ENCODE measurements around the gene GAS2L1.

DNA sequence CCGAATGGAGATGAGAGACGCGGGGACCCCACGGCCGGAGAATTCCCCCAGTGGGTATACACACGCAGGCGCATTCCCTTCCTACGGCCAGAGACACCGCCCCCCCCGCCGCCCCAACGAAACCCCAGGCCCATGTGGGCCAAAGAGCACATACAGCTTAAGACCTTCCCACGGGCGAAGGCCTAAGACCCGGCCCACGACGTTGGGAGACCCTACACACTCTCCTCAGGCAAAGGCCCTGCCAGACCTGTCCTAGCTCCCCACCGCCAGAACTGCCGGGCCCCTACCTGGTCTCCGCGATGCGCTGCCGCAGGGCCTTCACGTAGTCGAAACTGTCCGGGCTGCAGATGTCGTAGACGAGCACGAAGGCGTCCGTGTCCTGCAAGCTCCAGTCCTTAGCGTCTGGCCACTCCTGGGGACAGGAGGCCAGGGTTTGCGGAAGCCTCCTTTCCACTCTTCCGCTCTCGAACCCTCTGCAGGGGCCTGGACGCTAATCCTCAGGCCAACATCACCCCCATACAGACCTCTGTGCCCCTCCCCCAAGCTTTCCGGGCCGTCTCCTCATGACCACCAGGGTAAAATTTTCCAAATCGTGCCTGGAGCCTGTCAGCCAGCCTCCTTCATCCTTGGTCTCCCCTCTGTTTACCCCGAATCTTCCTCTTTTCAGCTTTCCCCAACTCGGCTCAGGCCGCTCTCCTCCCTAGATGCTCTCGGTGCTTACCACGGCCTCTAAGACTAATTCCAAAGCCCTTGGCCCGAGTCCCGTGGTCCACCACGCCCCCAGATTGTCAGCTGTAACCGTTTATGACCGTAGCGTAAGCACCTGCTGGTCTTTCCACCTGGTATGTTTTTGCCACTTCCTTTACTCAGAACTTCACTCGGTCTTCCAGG is 7.4 kb downstream of the GAS2L1 start:
- TF ChIP-seq CTCF (conservative IDR thresholded peaks at IDR 0.05; ENCODE audit: low read depth, low read length) (no peak), EZH2 (IDR thresholded peaks at IDR 0.05; ENCODE audit: borderline replicate concordance, low read depth, low read length, poor library complexity, severe bottlenecking) (no peak)

Data from A673 (cell line).